ENCODE measurements around the gene SRPX2. TPM values are rescaled to one million over a fixed set of nuclear protein-coding genes. Genes with fewer than 3 reads are reported as not detected.

SRPX2 gene
- total RNA-seq, 2 donors from 2014 or later: 4.4 to 5.8 TPM

DNA sequence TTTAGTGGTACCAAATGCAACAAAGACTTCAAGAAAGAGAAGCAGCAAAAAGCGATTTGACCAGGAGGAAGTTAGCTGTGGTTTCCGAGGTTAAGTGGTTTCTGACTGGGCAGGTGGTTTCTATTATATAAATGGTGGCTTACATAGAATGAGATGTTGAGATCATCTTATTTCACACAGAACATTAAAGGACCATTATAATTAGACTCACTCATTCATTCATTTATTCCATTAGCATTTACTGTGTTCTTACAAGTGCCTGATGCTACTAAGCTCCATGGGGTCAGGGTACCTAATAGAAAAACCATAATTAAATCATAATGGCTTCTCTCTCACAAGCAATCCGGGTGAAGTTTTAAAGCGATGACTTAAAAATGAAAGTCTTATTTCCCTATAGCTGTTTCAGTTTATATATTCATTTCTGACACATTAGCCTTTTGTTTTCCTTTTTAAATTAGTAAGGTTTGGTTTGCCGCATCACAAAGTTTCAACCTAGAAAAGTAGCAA, 18.0 kb upstream of the SRPX2 start:
- TF ChIP-seq, protein P1, sequence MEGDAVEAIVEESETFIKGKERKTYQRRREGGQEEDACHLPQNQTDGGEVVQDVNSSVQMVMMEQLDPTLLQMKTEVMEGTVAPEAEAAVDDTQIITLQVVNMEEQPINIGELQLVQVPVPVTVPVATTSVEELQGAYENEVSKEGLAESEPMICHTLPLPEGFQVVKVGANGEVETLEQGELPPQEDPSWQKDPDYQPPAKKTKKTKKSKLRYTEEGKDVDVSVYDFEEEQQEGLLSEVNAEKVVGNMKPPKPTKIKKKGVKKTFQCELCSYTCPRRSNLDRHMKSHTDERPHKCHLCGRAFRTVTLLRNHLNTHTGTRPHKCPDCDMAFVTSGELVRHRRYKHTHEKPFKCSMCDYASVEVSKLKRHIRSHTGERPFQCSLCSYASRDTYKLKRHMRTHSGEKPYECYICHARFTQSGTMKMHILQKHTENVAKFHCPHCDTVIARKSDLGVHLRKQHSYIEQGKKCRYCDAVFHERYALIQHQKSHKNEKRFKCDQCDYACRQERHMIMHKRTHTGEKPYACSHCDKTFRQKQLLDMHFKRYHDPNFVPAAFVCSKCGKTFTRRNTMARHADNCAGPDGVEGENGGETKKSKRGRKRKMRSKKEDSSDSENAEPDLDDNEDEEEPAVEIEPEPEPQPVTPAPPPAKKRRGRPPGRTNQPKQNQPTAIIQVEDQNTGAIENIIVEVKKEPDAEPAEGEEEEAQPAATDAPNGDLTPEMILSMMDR (IDR thresholded peaks at IDR 0.05): no peak
- H3K9ac ChIP-seq (ENCODE audit: low read depth in 2 of 2, low read length in 2 of 2): no peak overlapping the region
- intact Hi-C loops (cut with DNase I): no loop called here
- no peak overlapping the region for H3K27ac ChIP-seq
- DNase-seq: no peak
- no peaks in the 10 kb centered on the region for H3K9me3 ChIP-seq
- H3K4me1 ChIP-seq: no peaks in the 10 kb centered on the region
- H3K36me3 ChIP-seq: no peaks in the 10 kb centered on the region
- no peaks in the 10 kb centered on the region for H3K27me3 ChIP-seq
- H3K4me3 ChIP-seq: no peak overlapping the region

DNA sequence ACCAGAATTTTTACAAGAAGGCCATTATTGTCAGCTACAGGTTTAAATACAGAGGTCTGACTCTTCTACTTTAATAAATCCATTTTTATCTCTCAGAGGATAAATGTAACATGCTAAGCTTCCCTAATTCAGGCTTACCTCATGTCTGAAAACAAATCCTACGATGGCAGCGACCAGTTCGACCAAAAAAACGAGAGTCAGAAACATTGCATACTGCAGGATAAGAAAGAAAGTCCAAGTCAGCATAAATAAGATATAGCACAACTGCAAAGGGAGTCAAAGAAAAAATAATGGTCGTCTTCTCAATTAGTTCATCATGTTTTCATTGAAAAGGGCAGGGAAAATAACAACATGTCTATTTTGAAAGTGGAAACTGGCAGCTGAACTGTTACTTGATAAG, 9.0 kb upstream of the SRPX2 start:
- Histone ChIP-seq H3K9me3 (no peaks in the 10 kb centered on the region), H3K27ac (no peak overlapping the region), H3K36me3 (no peaks in the 10 kb centered on the region), H3K27me3 (no peaks in the 10 kb centered on the region), H3K9ac (ENCODE audit: low read depth in 2 of 2, low read length in 2 of 2) (no peak overlapping the region), H3K4me3 (no peak overlapping the region), H3K4me1 (no peaks in the 10 kb centered on the region)
- intact Hi-C loops (cut with DNase I): no loop called here
- TF ChIP-seq, protein P1 (IDR thresholded peaks at IDR 0.05): no peak
- DNase-seq: no peak

DNA sequence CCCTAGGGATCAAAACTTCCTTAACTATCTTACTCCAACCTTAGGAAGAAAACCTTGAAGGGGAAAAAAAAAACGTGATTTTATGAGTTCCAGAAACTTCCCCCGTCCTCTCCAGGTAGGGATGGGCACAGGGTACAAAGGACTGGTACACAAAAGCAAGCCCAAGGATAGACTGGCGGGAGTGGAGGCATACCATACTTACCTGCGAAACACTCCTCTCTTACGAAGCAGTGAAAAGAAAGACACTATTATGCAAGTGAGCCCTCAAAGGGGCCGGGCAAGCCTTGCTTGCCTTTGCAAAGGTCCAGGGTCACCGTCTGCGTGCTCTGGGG, 8.0 kb upstream of the SRPX2 start:
- intact Hi-C loops (cut with DNase I): no loop called here
- no peak for DNase-seq
- H3K27me3 ChIP-seq: no peaks in the 10 kb centered on the region
- no peaks in the 10 kb centered on the region for H3K9me3 ChIP-seq
- TF ChIP-seq, protein P1 (IDR thresholded peaks at IDR 0.05): no peak
- H3K36me3 ChIP-seq: no peaks in the 10 kb centered on the region
- H3K9ac ChIP-seq (ENCODE audit: low read depth in 2 of 2, low read length in 2 of 2): peak overlapping the region; percentile 68 to 79
- H3K4me3 ChIP-seq: peak overlapping the region; percentile 51
- H3K27ac ChIP-seq: peak overlapping the region; percentile 61
- H3K4me1 ChIP-seq: no peaks in the 10 kb centered on the region

DNA sequence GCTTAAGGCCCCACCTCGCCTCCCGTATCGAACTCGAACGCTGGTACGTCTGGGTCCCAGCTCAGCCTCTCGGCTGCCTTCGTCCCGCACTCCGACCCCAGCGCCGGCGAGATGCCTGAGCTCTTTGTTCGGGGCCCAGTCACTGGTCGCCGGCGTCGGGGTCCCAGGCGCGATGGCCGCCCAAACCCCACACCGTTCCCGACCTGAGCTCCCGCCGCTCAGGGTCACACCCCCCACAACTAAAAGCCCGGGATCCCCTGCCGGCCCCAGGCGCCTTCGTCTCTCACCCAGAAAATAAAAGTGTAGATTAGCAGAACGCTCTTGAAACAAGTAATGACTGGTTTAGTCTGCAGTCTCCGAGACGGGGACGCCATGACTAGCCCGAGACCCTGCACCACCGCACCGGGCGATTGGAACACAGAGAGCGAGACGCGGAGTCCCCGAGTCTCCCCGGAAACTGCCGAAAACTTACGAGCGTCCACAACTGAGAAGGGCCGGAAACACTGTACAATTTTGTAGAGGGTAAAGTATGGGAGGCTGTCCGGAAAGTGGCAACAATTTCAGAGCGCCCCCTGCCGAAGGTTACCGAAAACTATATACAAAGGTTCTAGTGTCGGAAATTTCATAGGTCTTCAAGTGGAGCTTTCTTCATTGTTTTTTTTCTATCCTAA, 7.5 kb upstream of the SRPX2 start, which contains the start of gene TSPAN6:
TSS of gene TSPAN6 (minus strand) at position 486 of the 671 bp plus-strand sequence. CDS start at position 374, 112 bp downstream.
- Histone ChIP-seq H3K27ac (peak within 1 kb of the TSS; percentile 61), H3K27me3 (no peaks in the 10 kb centered on the region)

DNA sequence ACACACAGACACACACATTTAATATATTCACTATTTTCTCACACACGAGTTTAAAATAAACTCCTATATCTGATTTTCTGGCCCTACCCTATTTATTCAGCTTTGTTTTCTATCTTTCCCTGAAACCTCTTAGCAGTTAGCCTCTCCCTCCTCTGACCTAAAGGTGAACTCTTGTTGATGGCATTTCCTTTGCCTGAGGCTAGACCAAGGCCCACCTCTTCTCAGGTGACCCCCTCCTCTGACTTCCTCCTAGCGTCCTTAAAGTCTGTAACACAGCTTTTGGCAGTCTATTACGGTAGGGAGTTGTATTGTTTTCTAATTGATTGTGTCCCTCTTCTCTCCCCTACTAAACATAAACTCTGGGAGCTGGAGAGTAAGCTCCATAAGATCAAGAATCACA, 1.7 kb upstream of the SRPX2 start:
- DNase-seq: no peak
- intact Hi-C loops (cut with DNase I): no loop called here
- H3K27ac ChIP-seq: no peak overlapping the region
- no peaks in the 10 kb centered on the region for H3K4me1 ChIP-seq
- no peaks in the 10 kb centered on the region for H3K36me3 ChIP-seq
- no peak overlapping the region for H3K4me3 ChIP-seq
- no peaks in the 10 kb centered on the region for H3K27me3 ChIP-seq
- H3K9ac ChIP-seq (ENCODE audit: low read depth in 2 of 2, low read length in 2 of 2): no peak overlapping the region
- no peaks in the 10 kb centered on the region for H3K9me3 ChIP-seq
- TF ChIP-seq, protein P1 (IDR thresholded peaks at IDR 0.05): no peak

More for the DNA sequence above, 7.5 kb upstream of the SRPX2 start, which contains the start of gene TSPAN6:
- intact Hi-C loops (cut with DNase I): no loop called here
- H3K4me3 ChIP-seq: peak within 1 kb of the TSS; percentile 51
- TF ChIP-seq, protein P1 (IDR thresholded peaks at IDR 0.05): peak; percentile 25
- H3K9ac ChIP-seq (ENCODE audit: low read depth in 2 of 2, low read length in 2 of 2): peak within 1 kb of the TSS; percentile 68 to 79
- no peaks in the 10 kb centered on the region for H3K4me1 ChIP-seq
- H3K36me3 ChIP-seq: no peaks in the 10 kb centered on the region
- H3K9me3 ChIP-seq: no peaks in the 10 kb centered on the region
- DNase-seq: peak; percentile 89

All from colonic mucosa (tissue), 4 donors.